HG03571 (cell line): Measurements from ENCODE around the gene PSMD1.
"Not testable (repeated sequence)": the region's sequence is repeated elsewhere in the genome, so short reads cannot be mapped to it uniquely, and the experiment has no call there.

Source experiments
- ATAC-seq: cut with Tn5 transposase; IDR thresholded peaks from one replicate; pipeline ENCODE4 v1.9.1; 2021; ENCODE audit not compliant: unreplicated experiment

The PSMD1 gene

DNA sequence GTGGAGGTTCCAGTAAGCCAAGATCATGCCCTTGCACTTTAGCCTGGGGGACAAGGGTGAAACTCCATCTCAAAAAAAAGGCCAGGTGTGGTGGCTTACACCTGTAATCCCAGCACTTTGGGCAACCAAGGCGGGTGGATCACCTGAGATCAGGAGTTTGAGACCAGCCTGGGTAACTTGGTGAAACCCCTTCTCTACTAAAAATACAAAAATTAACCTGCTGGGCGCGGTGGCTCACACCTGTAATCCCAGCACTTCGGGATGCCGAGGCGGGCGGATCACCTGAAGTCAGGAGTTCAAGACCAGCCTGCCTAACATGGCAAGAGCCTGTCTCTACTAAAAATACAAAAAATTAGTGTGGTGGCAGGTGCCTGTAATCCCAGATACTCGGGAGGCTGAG lies 84.1 kb downstream of the PSMD1 start:
- ATAC-seq: not testable (repeated sequence)

DNA sequence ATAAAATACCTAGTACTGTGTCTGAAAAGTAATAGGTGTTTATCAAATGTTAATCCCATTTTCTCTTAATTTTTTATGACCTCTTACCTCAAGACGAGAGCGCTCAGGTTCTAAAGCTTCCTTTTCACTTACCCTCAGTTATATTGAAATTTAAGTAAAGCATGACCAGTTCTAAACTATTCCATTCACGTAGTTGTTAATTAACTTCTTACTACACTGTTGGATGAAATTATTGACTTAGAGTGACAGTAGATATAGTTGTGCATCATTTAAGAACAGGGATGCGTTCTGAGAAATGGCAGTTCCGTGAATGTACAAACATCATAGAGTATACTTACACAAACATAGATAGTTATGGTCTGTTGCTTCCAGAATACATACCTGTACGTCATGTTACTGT lies 88.2 kb downstream of the PSMD1 start:
- ATAC-seq: no peak

DNA sequence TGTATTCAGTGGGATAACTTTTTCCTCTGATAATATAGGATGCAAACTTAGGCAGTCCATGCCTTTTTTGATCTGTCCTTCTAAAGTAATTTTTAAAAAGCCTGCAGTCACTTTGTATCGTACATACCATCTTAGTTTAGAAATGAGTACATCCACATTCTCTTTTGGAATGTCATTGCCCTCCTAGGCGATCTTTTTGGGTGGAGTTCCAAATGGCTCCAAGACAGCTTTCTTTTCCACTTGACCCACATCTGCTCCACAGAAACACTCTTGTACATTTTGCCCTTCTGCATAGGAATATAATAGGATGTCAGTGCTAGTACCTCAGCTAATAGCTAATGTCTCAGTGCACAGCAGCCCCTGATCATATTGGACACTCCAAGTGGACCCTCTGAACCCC lies 90.0 kb downstream of the PSMD1 start:
- ATAC-seq: no peak

DNA sequence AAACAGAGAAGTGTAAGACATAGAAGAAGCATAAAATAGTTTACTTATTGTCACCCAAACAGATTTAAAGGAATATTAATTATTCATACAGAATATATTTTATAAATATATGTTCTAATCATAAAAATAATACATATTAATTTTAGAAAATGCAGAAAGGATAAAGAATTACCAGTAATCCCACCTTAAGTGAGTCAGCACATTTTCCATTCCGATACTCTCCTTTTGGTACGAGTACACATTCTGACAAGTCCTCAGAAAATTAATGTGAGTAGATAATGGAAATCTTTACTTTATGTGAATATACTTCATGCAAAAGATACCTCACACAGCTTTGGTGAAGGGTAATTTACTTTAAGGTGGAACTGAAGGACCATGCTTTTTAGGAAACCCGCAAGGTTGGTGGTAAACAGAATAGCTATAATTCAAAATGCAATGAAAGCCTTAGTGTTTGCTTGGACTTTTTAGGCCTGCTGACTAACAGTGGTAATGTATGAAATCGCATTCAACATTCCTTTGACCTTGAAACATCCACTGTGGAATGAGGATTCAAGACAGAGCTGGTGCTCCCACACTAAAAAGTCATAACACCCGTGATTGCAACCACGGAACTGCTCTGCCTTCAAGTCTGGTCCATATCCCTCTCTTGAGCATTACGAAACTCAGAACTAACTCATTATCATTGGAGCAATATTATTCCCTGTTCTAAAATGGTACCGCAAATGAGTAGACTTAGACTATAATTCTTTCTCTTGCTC lies 96.3 kb downstream of the PSMD1 start:
- ATAC-seq: no peak

DNA sequence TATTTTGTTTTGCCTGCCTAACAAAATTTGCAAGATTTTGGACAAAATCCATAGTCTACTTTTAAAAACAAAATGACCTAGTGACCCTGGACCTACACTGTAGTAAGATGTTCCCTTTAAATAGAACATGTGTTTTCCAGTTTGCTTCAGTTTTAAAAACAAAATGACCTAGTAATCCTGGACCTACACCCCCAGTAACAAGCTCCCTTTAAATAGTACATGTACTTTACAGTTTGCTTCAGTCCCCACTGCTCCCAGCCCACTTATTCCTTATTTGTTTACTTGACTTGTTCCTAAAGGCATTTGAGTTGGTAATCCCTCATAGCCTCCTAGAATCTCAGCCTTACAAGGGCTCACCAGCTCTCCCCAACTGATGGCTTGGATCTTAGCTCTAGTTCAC lies 102.6 kb downstream of the PSMD1 start:
- no peak for ATAC-seq

DNA sequence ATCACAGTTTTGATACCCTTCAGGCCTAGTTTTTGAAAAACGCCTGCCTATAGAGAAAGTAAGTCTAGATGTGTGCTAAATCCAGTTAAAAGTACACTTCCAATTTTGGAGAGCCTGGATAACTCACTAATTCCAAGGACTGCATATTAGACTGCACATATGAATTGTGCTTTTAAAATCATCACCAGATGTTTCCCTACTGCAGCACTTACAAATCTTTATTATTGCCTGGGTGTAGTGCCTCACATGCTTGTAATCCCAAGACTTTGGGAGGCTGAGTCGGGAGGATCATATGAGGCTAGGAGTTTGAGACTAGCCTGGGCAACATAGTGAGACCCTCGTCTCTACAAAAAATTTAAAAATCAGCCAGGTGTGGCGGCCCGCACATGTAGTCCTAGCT lies 104.0 kb downstream of the PSMD1 start:
- no peak for ATAC-seq

DNA sequence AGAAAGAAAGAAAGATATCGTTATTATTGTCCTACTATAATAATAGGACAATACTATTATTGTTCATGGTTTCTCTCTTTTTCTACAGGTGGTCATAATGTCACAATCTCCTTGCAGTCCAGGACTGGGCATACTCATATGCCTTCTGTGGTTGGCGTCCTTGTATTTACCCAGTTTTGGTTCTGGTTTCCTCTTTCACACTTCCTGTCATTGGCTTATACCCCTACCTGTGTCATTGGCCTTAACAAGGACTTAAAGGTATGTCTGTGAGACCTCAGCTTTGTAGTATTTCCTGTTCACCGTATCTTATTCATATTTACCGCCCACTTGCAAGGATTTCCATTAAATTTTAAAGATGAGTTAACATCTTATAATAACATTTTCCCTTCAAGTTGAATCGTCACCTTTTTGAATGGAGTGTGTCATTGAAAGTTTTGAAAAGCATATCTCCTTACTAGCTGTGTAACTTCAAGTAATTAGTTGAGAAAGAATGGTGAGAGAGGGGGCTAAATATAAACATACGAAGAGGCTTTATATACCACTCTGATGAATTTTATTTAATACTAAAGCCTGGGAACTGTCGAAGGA lies 104.7 kb downstream of the PSMD1 start:
- ATAC-seq: no peak

DNA sequence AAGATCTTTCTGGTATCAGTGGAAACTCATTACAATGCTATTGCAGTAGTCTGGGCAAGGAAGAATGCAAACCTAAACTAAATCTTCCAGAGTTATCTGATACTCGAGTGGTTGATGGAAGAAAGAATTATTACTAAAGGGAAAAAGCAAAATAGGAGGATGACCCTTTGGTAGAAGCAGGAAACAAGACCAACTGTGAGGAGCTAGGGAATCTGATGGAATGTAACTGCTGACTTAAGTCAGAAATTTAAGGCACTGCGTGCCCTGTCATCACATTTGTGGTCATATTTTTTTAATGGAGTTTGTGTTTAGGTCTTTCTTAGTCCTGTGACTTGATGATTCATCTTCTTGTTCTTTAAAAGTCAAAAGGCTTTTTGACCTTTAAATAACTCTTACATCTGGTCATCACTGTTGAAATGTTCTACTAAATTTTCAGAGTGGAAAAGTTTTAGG lies 105.2 kb downstream of the PSMD1 start:
- no peak for ATAC-seq

DNA sequence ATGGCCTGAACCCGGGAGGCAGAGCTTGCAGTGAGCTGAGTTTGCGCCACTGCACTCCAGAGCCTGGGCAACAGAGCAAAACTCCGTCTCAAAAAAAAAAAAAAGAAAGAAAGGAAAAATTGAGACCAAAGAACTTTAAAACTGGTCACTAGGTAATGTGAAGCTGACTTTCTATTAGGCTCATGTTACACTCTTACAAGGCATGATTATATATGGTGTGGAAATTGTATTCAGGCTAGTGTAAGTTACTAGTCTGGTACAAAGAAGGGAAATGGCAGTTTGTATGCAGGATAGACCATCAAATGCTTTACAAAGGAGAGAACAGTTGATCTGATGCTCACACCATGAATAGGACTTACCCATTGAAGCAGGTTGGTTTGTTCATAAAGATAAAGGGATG lies 106.3 kb downstream of the PSMD1 start:
- no peak for ATAC-seq

DNA sequence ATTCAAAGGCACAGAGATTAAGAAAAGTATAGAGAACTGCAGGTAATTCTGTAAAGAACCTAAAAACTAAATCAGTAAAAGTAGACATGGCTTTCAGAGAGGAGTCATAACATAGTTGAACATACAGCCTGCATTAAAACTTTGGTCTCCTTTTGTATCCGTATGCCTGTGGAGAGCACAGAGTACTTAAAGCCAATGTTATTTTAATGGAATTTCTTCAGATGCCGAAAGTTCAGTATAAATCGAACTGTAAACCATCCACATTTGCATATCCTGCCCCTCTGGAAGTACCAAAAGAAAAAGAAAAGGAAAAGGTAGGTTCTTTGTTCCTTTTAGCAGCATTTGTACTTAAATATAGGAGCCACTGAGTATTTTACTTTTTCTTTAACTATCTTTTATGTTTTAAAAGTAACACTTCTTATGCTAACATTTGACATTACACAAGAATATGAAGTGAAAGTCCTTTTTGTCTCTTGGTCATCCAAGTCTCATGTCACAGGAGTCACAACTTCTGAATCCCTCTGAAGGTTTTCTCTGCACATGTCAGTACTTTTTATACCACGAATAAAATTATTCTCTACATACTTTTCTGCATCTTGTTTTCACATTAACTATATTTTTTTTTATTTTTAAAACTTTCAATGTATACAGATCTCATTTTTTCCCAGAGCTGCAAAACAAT lies 106.9 kb downstream of the PSMD1 start:
- ATAC-seq: no peak

DNA sequence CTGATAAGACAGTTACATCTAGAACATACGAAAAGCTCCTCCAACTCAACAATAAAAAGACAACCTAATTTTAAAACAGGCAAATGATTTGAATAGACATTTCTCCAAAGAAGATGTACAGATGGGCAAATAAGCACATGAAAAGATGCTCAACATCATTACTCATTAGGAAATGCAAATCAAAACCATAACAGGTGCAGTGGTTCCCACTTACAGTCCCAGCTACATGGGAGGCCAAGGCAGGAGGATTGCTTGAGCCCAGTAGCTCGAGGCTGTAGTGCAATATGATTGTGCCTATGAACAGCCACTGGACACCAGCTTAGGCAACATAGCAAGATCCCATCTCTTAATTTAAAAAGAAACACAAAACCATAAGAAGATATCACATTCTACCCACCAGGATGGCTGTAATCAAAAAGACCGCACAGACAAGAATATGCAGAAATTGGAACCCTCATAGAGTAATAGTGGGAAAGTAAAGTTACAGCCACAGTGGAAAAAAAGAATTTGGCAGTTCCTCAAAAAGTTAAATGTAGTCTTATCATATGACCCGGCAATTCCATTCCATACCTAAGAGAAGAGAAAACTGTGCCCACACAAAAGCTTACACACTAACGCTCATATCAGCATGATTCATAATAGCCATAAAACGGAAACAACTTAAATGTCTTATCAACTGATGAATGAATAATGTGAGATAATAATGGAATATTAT lies 111.2 kb downstream of the PSMD1 start:
- ATAC-seq: no peak

DNA sequence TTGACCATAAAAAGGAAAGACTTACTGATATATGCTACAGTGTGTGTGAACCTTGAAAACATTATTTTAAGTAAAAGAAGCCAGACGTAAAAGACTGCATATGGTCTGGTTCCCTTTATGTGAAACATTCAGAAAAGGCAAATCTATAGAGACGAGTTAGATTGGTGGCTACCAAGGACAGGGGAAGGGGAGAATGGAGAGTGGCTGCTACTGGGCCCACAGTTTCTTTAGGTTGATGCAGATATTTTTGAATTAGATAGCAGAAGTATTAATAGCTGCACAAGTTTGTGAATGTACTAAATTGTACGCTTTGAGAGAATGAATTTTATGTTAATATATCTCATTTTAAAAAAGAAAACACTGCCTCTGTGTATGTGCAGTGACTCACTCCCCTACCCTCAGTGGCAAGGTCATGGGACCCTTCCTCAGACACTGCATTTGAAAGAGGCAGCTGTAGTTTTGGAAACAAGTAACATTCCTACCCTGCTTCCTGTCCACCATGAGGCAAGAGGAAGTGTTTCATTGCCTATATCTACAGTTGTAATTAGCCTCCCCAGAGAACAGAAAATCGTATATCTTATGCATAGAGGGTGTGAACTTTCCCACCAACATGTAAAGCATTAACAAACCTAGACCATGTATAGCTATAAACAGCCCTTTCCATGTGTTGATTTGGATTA lies 111.9 kb downstream of the PSMD1 start:
- no peak for ATAC-seq

DNA sequence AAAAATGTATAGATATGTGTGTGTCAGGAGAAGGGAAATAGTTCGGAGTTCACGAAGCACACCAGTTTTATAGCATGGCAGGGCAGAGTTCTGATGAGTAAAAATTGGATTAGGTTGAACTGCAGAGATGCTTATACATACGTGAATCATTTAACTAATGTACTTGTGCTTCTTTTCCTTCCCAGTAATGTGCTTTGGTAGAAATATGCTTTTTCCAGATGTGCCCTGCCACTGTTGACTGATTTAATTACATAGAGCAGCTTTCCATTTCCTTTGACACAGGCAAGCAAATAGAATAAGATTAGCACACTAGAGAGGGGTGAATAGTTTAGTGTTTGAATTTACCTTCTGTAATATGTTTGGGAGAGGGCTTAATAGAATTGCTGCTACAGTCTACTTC lies 112.8 kb downstream of the PSMD1 start:
- no peak for ATAC-seq

DNA sequence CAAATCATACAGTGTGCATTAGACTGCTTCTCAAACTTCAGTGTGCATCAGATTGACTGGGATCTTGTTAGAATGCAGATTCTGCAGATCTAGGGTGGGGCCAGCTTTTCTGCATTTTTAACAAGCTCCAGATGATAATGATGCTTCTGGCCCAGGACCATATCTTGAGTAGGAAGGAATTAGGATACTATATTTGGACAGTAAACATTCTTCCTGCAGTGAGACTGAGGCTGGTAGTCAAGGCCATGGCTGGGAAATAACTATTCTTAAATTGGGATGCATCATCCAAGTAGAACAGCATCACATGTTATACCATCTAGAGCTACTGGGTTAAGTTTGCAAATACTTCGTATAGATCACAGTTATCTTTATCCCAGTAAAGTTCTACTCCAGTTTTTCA lies 113.4 kb downstream of the PSMD1 start:
- ATAC-seq: no peak

DNA sequence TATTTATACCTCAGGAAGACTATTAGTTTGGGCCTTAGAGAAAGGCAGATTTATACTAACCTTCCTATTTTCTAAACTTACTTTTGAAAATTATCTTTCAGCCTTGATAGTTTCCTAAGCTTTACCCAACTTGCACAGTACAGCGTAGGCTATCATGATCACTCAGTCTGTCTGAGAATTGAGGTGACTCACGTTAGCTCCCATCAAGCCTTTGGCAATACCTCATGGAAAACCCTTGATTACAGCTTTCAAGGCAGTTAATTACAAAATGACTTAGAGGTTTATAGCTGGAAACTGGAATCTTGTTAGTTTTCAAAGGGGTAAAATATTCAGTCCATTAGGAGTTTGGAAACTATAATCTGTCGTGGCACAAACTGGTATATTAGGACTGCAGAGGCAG lies 115.4 kb downstream of the PSMD1 start:
- ATAC-seq: no peak

DNA sequence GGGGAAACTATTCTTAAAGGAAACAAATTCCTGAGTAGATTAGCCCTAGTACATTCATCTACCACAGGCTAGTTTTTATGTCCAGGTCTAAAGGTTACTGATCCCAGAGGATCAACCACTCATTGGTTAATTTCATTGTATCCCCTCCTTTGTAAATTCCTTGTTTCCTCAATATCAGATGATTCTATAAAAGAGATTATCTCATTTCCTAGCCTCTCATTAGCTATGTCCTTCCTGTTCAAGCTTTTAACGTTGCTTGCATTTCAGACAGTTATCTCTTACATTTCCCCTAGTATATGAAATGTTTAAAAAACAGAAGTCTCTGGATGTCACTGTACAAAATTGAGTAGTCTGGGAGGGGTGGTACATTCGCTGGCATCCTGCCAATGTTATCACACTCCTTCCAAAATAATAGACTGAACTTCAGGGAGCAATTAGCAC lies 117.6 kb downstream of the PSMD1 start:
- ATAC-seq: no peak

DNA sequence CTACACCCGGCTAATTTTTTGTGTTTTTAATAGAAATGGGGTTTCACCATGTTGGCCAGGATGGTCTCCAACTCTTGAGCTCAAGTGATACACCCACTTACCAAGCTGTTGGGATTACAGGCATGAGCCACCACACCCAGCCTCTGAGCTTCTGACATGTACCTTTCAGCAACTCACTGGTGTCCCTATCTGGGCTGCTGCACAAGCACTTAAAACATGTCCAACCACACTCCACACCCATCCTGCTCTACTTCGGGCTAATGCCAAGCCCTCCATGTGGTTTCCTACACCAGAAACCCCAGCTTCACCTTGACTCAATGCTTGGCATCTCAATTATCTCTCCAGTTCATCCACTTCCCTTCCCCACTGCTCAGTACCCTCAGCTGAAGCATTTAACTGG lies 119.4 kb downstream of the PSMD1 start:
- no peak for ATAC-seq

DNA sequence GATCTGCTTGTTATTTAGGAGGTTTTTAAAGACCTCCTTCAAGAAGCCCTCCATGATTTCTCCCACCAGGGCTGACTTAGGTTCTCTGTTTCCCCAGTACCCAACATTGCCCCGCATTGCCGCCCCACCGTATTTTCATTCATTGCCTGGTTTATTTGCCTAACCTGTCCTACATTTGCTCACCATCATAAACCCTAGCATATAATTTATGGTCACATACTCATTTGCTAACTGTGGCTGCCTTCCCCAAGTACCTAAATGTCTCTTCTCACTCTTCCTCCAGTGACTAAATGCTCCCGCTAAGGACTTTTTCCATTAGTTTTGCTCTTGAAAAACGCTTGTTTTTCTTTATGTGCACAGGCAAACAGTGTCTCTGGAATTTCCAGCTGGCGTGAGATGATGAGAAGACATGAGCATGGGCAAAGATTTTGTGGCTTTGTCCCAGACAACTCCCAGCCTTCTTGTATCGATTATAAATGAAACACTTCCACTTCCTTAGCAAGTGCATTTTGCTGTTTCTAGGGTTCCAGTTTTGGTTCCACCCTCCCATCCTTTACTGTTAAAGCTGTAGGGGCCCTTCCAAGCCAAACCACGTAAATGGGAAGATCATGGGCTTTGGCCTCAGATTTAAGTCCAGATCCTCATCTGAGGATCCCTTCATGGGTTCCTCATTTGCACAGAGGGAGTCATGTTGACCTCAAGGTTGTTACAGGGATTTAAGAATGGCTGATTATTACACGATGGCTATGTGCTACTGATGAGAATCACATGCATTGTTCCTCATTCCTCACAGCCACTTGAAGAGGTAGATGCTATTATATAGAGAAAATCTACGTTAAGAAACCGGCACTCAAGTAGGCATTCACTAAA lies 120.7 kb downstream of the PSMD1 start:
- no peak for ATAC-seq

DNA sequence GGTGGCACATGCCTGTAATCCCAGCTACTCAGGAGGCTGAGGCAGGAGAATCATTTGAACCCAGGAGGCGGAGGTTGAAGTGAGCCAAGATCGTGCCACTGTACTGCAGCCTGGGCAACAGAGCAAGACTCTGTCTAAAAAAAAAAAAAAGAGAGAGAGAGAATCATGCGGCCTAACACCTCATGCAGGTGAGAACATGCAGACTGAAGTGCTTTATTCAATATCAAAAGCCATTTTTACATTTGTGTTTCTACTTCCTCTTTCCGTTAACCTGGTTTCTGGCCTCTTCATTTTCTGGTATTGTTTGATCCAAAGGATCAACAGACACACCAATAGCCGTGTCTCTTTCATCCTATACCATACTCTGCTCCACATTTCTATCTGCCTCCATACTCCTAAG lies 122.1 kb downstream of the PSMD1 start:
- not testable (repeated sequence) for ATAC-seq

DNA sequence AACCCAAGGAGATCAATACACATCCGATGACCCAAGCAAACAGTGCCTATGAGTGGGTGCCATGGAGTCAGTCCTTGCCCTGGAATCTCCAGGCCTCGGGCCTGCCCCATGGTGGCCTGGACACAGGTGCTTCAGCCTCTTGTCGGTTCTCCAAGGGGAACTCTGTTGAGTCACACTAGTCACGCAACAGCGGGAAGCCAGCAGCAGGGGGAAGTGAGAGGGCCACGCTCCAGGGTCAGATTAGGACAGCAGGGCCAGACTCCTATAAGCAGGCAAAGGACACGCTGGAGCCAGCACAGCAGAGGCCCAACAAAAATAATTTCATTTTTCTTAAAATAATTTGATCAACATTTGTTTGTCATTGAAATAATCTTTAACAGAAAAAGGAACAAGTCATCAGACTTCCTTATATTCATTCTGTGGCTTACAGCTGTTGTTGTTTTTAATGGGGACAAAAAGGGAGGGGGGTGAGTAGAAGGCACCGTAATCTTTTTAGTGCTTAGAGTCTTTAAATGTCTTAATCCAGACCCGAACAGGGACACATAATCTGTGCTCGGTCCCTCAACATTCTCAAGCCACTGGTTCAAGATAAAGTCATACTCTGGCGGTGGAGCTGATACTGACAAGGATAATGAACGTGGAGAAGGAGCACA lies 125.3 kb downstream of the PSMD1 start:
- peak; percentile 48 for ATAC-seq
